Loucy (cell line): ENCODE results near the gene PSMG3.
"Not testable (repeated sequence)": the region's sequence is repeated elsewhere in the genome, so short reads cannot be mapped to it uniquely, and the experiment has no call there.

Experiments
- H2AFZ ChIP-seq: fragments of 200-600 bp; sonication (generic); 2 replicates; pipeline ENCODE4 v1.6.0; 2016; ENCODE audit warnings: antibody characterized with exemption, mild to moderate bottlenecking, low read length, moderate library complexity
- H3F3A ChIP-seq: fragments of 200-600 bp; 2 replicates; pipeline ENCODE4 v1.6.0; 2016; ENCODE audit warnings: antibody characterized with exemption, low read depth, mild to moderate bottlenecking
- H3K27me3 ChIP-seq: fragments of 200-600 bp; sonication (generic); 2 replicates; pipeline ENCODE4 v1.6.1; 2014; ENCODE audit warnings: low read length, mild to moderate bottlenecking; ENCODE audit not compliant: insufficient read depth, poor library complexity, severe bottlenecking
- H3K36me3 ChIP-seq: fragments of 200-600 bp; sonication (generic); 2 replicates; pipeline ENCODE4 v1.6.1; 2016; ENCODE audit warnings: low read length; ENCODE audit not compliant: insufficient read depth
- H3K4me1 ChIP-seq: fragments of 200-600 bp; sonication (generic); 2 replicates; pipeline ENCODE4 v1.5.1; 2014; ENCODE audit warnings: low read length, mild to moderate bottlenecking; ENCODE audit not compliant: insufficient read depth, poor library complexity, severe bottlenecking
- H3K4me2 ChIP-seq: fragments of 200-600 bp; sonication (generic); 2 replicates; pipeline ENCODE4 v1.6.0; 2014; ENCODE audit warnings: antibody characterized with exemption, low read length, low read depth, mild to moderate bottlenecking; ENCODE audit not compliant: poor library complexity, severe bottlenecking
- H3K4me3 ChIP-seq: fragments of 200-600 bp; sonication (generic); 2 replicates; pipeline ENCODE4 v1.5.1; 2014; ENCODE audit warnings: low read length, mild to moderate bottlenecking, mixed read lengths; ENCODE audit not compliant: poor library complexity, severe bottlenecking
- H3K79me2 ChIP-seq: fragments of 200-600 bp; sonication (generic); 2 replicates; pipeline ENCODE4 v1.6.1; 2014; ENCODE audit warnings: low read length; ENCODE audit not compliant: insufficient read depth
- H3K9ac ChIP-seq: fragments of 200-600 bp; sonication (generic); 2 replicates; pipeline ENCODE4 v1.6.0; 2014; ENCODE audit warnings: mild to moderate bottlenecking, low read depth, low read length, moderate library complexity; ENCODE audit not compliant: poor library complexity, severe bottlenecking
- H3K9me2 ChIP-seq: fragments of 200-600 bp; sonication (generic); replicated peaks from 2 replicates; pipeline ENCODE4 v1.6.1; 2016; ENCODE audit warnings: low read depth, low read length, mixed read lengths
- H3K9me3 ChIP-seq: fragments of 200-600 bp; sonication (generic); 2 replicates; pipeline ENCODE4 v1.6.1; 2014; ENCODE audit warnings: mild to moderate bottlenecking, antibody characterized with exemption, low read length, low read depth; ENCODE audit not compliant: insufficient read depth
- H4K20me1 ChIP-seq: fragments of 200-600 bp; sonication (generic); 2 replicates; pipeline ENCODE4 v1.6.0; 2014; ENCODE audit warnings: antibody characterized with exemption, low read length, mild to moderate bottlenecking; ENCODE audit not compliant: insufficient read depth, poor library complexity, severe bottlenecking
- CTCF ChIP-seq: fragments of 200-600 bp; sonication (generic); conservative IDR thresholded peaks from 2 replicates; pipeline ENCODE4 v1.5.1; 2014; ENCODE audit warnings: mild to moderate bottlenecking, antibody characterized with exemption, low read length
- EZH2phosphoT487 ChIP-seq: fragments of 200-600 bp; IDR thresholded peaks from 2 replicates; pipeline ENCODE4 v1.6.1; 2018; ENCODE audit warnings: antibody characterized with exemption, mild to moderate bottlenecking, moderate library complexity, borderline replicate concordance

PSMG3 gene

GRCh38 chr7:1521456-1521855, 48.4 kb downstream of the PSMG3 start:
- H3K4me2 ChIP-seq = no peak overlapping the region
- no peaks in the 10 kb centered on the region for H3K27me3 ChIP-seq
- no peaks in the 10 kb centered on the region for H3K36me3 ChIP-seq
- H3K79me2 ChIP-seq = no peaks in the 10 kb centered on the region
- TF ChIP-seq EZH2phosphoT487 (no peak), CTCF (no peak)
- H3K9me3 ChIP-seq = no peaks in the 10 kb centered on the region
- no peaks in the 10 kb centered on the region for H3F3A ChIP-seq
- H4K20me1 ChIP-seq = no peaks in the 10 kb centered on the region
- peaks cover 4% of the 10 kb centered on the region for H3K4me1 ChIP-seq
- no peak overlapping the region for H3K9ac ChIP-seq
- H2AFZ ChIP-seq = no peak overlapping the region
- H3K4me3 ChIP-seq = no peak overlapping the region
- no peaks in the 10 kb centered on the region for H3K9me2 ChIP-seq

GRCh38 chr7:1520539-1521234, 49.1 kb downstream of the PSMG3 start:
- no peak overlapping the region for H2AFZ ChIP-seq
- no peaks in the 10 kb centered on the region for H3K36me3 ChIP-seq
- no peak overlapping the region for H3K9ac ChIP-seq
- H3K4me2 ChIP-seq = no peak overlapping the region
- no peaks in the 10 kb centered on the region for H3K9me3 ChIP-seq
- H3K79me2 ChIP-seq = no peaks in the 10 kb centered on the region
- no peak for TF ChIP-seq CTCF
- TF ChIP-seq EZH2phosphoT487 = no peak
- no peak overlapping the region for H3K4me3 ChIP-seq
- H3K9me2 ChIP-seq = no peaks in the 10 kb centered on the region
- no peaks in the 10 kb centered on the region for H4K20me1 ChIP-seq
- H3K27me3 ChIP-seq = no peaks in the 10 kb centered on the region
- H3F3A ChIP-seq = no peaks in the 10 kb centered on the region
- H3K4me1 ChIP-seq = no peaks in the 10 kb centered on the region

- H3K27me3 ChIP-seq, H3K36me3 ChIP-seq, H3K9me2 ChIP-seq, H3K4me2 ChIP-seq, H3K9ac ChIP-seq, H3K4me1 ChIP-seq, H3K79me2 ChIP-seq, H4K20me1 ChIP-seq, H3K4me3 ChIP-seq, H3K9me3 ChIP-seq, H2AFZ ChIP-seq, H3F3A ChIP-seq: not testable (repeated sequence)
Observed at GRCh38 chr7:1519322-1519922, 50.4 kb downstream of the PSMG3 start.
